Measurements from ENCODE around the gene IFITM2. TPM values are rescaled to one million over a fixed set of nuclear protein-coding genes. Genes with fewer than 3 reads are reported as not detected.
A peak's percentile ranks its signal among the peaks of the same experiment; 100 is the strongest.

Gene IFITM2
- total RNA-seq, 4 donors from 2014 or later, result 27.8 to 926 (median 269) TPM

- TF ChIP-seq POLR2A (IDR thresholded peaks at IDR 0.05) (no peak), CTCF (IDR thresholded peaks at IDR 0.05) (no peak)
- H3K27me3 ChIP-seq, result no peaks in the 10 kb centered on the region
- intact Hi-C loops (cut with DNase I; ENCODE audit: low total_unique reads), result no loop called here
- H3K9me3 ChIP-seq, result no peaks in the 10 kb centered on the region
- no peak for DNase-seq
- no peak overlapping the region for H3K27ac ChIP-seq
- peaks cover 10 to 11% of the 10 kb centered on the region in 2 donors for H3K4me1 ChIP-seq
- H3K36me3 ChIP-seq, result no peaks in the 10 kb centered on the region
- H3K4me3 ChIP-seq, result no peak overlapping the region
Observed at GRCh38 chr11:357582-357981, 50.0 kb downstream of the IFITM2 start.

GRCh38 chr11:358129-358800 is 50.6 kb downstream of the IFITM2 start:
- no peak overlapping the region for H3K4me3 ChIP-seq
- no peaks in the 10 kb centered on the region for H3K27me3 ChIP-seq
- H3K9me3 ChIP-seq, result no peaks in the 10 kb centered on the region
- DNase-seq, result peak in 1 of 2 donors; percentile 32
- TF ChIP-seq POLR2A (IDR thresholded peaks at IDR 0.05) (no peak), CTCF (IDR thresholded peaks at IDR 0.05) (no peak)
- H3K4me1 ChIP-seq, result peaks cover 5 to 7% of the 10 kb centered on the region in 2 donors
- intact Hi-C loops (cut with DNase I; ENCODE audit: low total_unique reads), result no loop called here
- no peaks in the 10 kb centered on the region for H3K36me3 ChIP-seq
- no peak overlapping the region for H3K27ac ChIP-seq

Small RNA genes lying within 50 kb of the gene (small RNA-seq; reads per million reads assigned to genes)
- gene AC136475.6, result not detected

Other genes starting within 250 kb of the IFITM2 start
- gene SCGB1C1, start 114.7 kb upstream of the IFITM2 start, total RNA-seq, result not detected
- gene BET1L, start 100.4 kb upstream of the IFITM2 start, total RNA-seq, result 10 to 100 TPM in 3 of 4 donors, 1 to 10 TPM in 1; 8.7 to 57.8 (median 15.0) TPM
- 100 to 1,000 TPM in 2 of 4 donors, 10 to 100 TPM in 2; 84.5 to 376 (median 192) TPM for gene RIC8A, start 100.1 kb upstream of the IFITM2 start, total RNA-seq
- 10 to 100 TPM in 2 of 4 donors, 1 to 10 TPM in 2; 1.5 to 25.9 (median 9.8) TPM for gene SIRT3, start 71.5 kb upstream of the IFITM2 start, total RNA-seq
- 10 to 100 TPM; 17.9 to 94.3 (median 78.2) TPM for gene PSMD13, start 70.8 kb upstream of the IFITM2 start, total RNA-seq
- under 1 TPM in 2 of 4 donors, not detected in 2; 0.30 to 0.51 TPM for gene NLRP6, start 29.4 kb upstream of the IFITM2 start, total RNA-seq
- gene PGGHG, start 18.7 kb upstream of the IFITM2 start, total RNA-seq, result 10 to 100 TPM in 3 of 4 donors, 1 to 10 TPM in 1; 7.9 to 29.1 (median 14.2) TPM
- not detected for gene IFITM5, start 8.3 kb upstream of the IFITM2 start, total RNA-seq
- 100 to 1,000 TPM in 2 of 4 donors, 10 to 100 TPM in 2; 13.4 to 672 (median 239) TPM for gene IFITM1, start 6.2 kb downstream of the IFITM2 start, total RNA-seq
- 1,000 to 10,000 TPM in 1 of 4 donors, 100 to 1,000 TPM in 2, 10 to 100 TPM in 1; 22.2 to 1,343 (median 242) TPM for gene IFITM3, start 13.0 kb downstream of the IFITM2 start, total RNA-seq
- gene B4GALNT4, start 61.7 kb downstream of the IFITM2 start, total RNA-seq, result 10 to 100 TPM in 2 of 4 donors, 1 to 10 TPM in 2; 1.8 to 39.7 (median 19.9) TPM
- gene PKP3, start 86.4 kb downstream of the IFITM2 start, total RNA-seq, result 1 to 10 TPM in 2 of 4 donors, under 1 TPM in 1, not detected in 1; 0.46 to 5.1 (median 1.5) TPM
- 10 to 100 TPM; 13.3 to 61.5 (median 38.4) TPM for gene SIGIRR, start 107.2 kb downstream of the IFITM2 start, total RNA-seq
- 1 to 10 TPM in 2 of 4 donors, under 1 TPM in 2; 0.59 to 8.2 (median 1.1) TPM for gene ANO9, start 134.2 kb downstream of the IFITM2 start, total RNA-seq
- 10 to 100 TPM; 20.7 to 43.7 (median 22.8) TPM for gene PTDSS2, start 142.5 kb downstream of the IFITM2 start, total RNA-seq
- 100 to 1,000 TPM; 111 to 175 (median 142) TPM for gene RNH1, start 199.4 kb downstream of the IFITM2 start, total RNA-seq
- 10 to 100 TPM in 3 of 4 donors, 1 to 10 TPM in 1; 5.4 to 37.6 (median 23.8) TPM for gene HRAS, start 227.8 kb downstream of the IFITM2 start, total RNA-seq
- 1 to 10 TPM in 2 of 4 donors, not detected in 2; 1.7 to 1.9 TPM for gene LRRC56, start 229.7 kb downstream of the IFITM2 start, total RNA-seq

Data from uterus (tissue), 4 donors.